A172 (cell line): ENCODE data around the gene FN3KRP. TPM values are rescaled to one million over a fixed set of nuclear protein-coding genes. Genes with fewer than 3 reads are reported as not detected.
A peak's percentile ranks its signal among the peaks of the same experiment; 100 is the strongest.

Experiments used
- DNase-seq: peaks from one replicate; pipeline ENCODE4 v3.0.0-alpha.2; 2015; ENCODE audit warnings: low spot score
- total RNA-seq: library from RNA; depleted of rRNA; stranded (reverse); fragments of >200 nt; shearing (Covaris generic); gene quantifications from 2 replicates; pipeline ENCODE4 v1.2.3, GENCODE V29; 2014; rRNA removed

Gene FN3KRP
- total RNA-seq: 50.0 and 54.4 TPM in 2 replicates

- peak; percentile 81 for DNase-seq
Measured at GRCh38 chr17:82716203-82717010, at the start of gene FN3KRP. TSS of gene FN3KRP (plus strand) at chr17:82716706. CDS start at chr17:82716756, 50 bp downstream.

GRCh38 chr17:82666931-82667667 is 49.4 kb upstream of the FN3KRP start:
- no peak for DNase-seq

- DNase-seq: no peak
Measured at GRCh38 chr17:82667668-82668000, 48.9 kb upstream of the FN3KRP start.

GRCh38 chr17:82668024-82668630 is 48.4 kb upstream of the FN3KRP start:
- no peak for DNase-seq

GRCh38 chr17:82668631-82669099 is 47.8 kb upstream of the FN3KRP start:
- DNase-seq: no peak

- DNase-seq: no peak
Measured at GRCh38 chr17:82670661-82671450, 45.6 kb upstream of the FN3KRP start.

- no peak for DNase-seq
Measured at GRCh38 chr17:82674656-82675475, 41.6 kb upstream of the FN3KRP start.

- no peak for DNase-seq
Measured at GRCh38 chr17:82675476-82676245, 40.8 kb upstream of the FN3KRP start.

- DNase-seq: no peak
Measured at GRCh38 chr17:82677353-82677925, 39.1 kb upstream of the FN3KRP start.

GRCh38 chr17:82678265-82678891 is 38.1 kb upstream of the FN3KRP start:
- no peak for DNase-seq

- no peak for DNase-seq
Measured at GRCh38 chr17:82679586-82680465, 36.7 kb upstream of the FN3KRP start.

- DNase-seq: no peak
Measured at GRCh38 chr17:82681547-82681946, 35.0 kb upstream of the FN3KRP start.

GRCh38 chr17:82683534-82683933 is 33.0 kb upstream of the FN3KRP start:
- no peak for DNase-seq

GRCh38 chr17:82684228-82684841 is 32.2 kb upstream of the FN3KRP start:
- peak; percentile 17 for DNase-seq

GRCh38 chr17:82685291-82685690 is 31.2 kb upstream of the FN3KRP start:
- DNase-seq: no peak

GRCh38 chr17:82686366-82687324 is 29.9 kb upstream of the FN3KRP start:
- DNase-seq: no peak
